GM12874 (cell line): Measurements from ENCODE around the gene TP53TG3D.
"Not testable (repeated sequence)": the region's sequence is repeated elsewhere in the genome, so short reads cannot be mapped to it uniquely, and the experiment has no call there.

Experiments used
- TF ChIP-seq, protein P1 (sequence below): IDR thresholded peaks from 2 replicates; pipeline ENCODE4 v1.5.1; 2011; ENCODE audit warnings: low read depth, mild to moderate bottlenecking, control low read depth, low read length, moderate library complexity; ENCODE audit not compliant: insufficient read depth

Gene TP53TG3D, protein sequence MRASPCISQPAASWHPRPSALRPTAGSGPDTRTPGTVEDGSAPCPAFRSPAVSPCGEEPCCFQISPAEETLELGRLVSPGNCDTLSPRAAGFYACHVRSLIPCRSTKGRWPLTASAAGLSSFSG

DNA sequence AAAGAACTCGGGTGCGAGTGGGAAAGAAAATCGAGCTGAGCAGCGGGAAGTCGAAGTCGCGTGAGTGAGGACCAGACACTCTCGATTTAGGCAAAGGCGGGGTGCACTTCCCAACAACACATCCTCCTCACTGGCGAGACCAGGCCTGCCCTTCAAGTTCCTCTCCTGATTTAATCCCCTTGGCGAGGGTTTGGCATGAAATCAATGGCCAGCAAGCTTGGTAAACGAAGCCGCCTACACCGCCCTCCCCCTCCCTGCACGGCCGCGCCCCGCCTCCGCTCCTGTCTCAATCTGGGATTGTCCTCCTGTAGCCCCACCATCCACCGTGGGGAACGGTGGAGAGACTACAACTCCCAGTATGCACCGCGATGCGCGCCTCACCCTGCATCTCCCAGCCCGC is at the start of gene TP53TG3D:
TP53TG3D (plus strand) TSS at position 301 of the 400 bp plus-strand sequence; CDS start at position 369, 68 bp downstream.
- TF ChIP-seq, protein P1, sequence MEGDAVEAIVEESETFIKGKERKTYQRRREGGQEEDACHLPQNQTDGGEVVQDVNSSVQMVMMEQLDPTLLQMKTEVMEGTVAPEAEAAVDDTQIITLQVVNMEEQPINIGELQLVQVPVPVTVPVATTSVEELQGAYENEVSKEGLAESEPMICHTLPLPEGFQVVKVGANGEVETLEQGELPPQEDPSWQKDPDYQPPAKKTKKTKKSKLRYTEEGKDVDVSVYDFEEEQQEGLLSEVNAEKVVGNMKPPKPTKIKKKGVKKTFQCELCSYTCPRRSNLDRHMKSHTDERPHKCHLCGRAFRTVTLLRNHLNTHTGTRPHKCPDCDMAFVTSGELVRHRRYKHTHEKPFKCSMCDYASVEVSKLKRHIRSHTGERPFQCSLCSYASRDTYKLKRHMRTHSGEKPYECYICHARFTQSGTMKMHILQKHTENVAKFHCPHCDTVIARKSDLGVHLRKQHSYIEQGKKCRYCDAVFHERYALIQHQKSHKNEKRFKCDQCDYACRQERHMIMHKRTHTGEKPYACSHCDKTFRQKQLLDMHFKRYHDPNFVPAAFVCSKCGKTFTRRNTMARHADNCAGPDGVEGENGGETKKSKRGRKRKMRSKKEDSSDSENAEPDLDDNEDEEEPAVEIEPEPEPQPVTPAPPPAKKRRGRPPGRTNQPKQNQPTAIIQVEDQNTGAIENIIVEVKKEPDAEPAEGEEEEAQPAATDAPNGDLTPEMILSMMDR, result not testable (repeated sequence)
